Stimulated activated CD4-positive, alpha-beta T cell treated with anti-CD3 and anti-CD28 coated beads, Interleukin-15, amount 100 ng/mL, for 48 hours (primary cell): Measurements from ENCODE around the gene TRPC4AP.
"Not testable (repeated sequence)": the region's sequence is repeated elsewhere in the genome, so short reads cannot be mapped to it uniquely, and the experiment has no call there.

Source experiments
- DNase-seq, 2 donors: peaks; one replicate each; pipeline ENCODE4 v3.0.0-alpha.2; 2020; ENCODE audit warnings: low read depth in 2 of 2

The TRPC4AP gene

DNA sequence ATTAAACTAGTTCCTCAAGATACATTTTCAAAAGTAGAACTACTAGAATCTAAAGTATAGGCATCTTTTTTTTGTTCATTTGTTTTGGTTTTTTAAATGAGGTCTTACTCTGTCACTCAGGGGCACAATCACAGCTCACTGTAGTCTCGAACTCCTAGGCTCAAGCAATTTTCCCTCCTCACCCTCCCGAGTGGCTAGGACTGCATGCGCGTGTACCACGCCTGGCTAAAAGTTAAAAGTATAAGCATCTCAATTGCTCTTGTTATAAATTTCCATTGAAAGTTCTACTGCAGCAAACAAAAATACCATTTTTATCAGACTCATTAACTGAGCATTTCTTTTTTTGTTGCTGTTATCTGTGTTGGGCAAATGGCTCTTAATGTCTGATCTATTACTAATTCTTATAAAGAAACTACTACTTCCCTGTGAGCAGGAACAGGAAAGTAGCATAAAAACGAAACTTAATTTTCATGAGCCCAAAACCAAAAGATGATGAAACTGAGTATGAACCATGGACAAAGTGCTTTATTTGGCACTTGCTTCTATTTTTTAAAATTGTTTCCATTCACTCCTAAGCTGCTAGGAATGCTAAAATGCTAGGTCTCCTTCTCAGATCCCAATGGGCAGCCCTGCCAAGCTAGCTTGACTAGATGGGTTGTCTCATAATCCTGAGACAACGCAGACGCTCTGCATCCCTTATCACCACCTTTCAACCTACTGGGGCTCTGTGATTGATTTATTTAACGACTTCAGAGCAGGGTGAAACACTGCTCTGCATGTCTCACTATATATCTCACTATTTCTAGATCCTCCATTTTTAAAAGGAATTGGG is 36.9 kb downstream of the TRPC4AP start:
- DNase-seq, result no peak

DNA sequence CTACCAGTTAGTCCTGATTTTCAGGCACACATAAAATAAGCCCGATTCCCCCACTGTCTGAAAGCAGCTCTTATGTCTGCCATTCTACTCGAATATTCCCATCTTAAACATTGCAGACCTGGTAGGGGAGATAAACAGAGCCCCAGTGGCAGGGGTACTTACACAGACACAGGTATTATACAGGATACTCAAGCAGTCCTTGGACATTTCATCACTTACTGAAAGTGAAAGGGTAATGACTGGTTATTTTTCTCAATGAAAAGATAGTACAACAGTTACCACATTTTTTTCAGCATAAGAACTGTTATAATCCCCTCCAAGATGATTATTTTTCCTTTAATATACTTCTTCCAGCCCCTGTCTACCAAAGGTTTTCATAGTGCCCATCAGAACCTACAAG is 37.8 kb downstream of the TRPC4AP start:
- DNase-seq, result no peak

DNA sequence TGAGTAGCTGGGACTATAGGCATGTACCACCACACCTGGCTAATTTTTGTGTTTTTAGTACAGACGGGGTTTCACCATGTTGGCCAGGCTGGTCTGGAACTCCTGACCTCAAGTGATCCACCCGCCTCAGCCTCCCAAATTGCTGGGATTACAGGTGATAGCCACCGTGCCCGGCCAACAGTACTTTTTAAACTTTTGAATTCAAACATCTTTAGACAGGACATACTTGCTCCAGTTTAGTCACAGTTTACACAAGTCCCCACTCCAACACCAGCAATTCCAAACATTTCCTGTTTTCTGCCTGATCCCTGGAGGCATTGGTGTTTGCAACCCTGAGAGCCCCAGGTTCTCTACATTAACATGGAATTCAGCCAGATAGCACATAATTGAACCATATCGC is 40.0 kb downstream of the TRPC4AP start:
- DNase-seq, result not testable (repeated sequence)

DNA sequence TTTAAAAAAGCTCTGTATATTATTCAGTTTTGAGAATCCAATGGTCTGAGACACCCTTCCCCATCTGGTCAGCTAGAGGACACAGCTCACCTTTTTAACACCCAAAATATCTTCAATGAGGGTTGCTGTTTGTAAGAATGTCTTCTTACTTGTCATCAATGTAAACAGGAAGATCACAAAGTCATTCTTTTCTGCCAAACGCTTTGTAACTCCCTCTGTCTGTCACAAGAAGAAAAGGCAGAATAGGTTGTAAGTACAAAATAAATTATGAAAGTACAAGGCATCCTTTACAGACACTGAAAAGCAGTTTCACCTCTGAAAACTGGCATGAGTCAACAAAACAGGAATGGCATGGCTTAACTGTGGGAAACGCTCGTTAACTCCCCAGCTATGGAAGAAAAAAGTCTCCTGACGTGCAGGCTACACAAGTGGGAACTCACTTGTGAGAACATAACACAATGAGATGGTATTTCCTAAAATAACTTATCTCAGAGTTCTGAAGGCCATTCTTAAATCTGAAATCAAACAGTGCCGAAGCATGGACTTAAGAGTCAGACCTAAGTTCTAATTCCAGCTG is 42.7 kb downstream of the TRPC4AP start:
- no peak for DNase-seq

DNA sequence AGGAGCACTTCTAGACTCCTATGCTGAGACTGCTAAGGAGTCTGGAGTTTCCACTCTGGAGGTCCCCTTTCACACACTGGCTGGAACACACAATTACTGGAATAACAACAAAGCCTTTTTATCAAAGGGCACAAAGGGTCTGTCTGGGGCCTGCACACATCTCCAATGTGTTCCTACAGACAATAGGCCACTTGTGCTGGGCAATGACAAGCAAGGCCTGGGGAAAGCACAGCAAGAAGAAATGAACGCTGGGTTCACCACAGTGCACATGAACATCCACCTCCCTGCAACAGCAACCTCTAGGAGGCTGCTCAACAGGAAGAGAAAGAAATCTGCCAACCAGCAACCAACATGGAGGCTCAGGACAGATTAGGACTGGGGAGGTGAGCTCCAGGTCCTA is 43.9 kb downstream of the TRPC4AP start:
- DNase-seq, result no peak

DNA sequence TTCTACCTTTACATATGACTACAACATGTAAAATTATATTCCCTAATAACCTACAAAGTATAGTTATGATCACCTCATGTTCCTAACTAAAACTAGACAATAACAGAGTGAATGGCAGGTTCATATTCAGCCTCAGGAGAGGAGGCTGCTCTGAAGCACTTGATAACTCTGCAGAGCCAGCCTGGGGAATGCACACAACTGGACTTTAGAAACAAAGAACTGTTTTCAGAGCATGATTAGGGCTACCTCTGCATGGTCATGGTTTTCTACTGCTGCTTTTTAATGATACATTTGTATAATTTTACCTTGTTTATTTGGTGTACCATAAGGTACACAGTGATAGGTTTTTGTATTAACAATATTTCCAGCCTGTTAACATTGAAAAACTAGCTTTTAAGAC is 50.3 kb downstream of the TRPC4AP start:
- no peak for DNase-seq

DNA sequence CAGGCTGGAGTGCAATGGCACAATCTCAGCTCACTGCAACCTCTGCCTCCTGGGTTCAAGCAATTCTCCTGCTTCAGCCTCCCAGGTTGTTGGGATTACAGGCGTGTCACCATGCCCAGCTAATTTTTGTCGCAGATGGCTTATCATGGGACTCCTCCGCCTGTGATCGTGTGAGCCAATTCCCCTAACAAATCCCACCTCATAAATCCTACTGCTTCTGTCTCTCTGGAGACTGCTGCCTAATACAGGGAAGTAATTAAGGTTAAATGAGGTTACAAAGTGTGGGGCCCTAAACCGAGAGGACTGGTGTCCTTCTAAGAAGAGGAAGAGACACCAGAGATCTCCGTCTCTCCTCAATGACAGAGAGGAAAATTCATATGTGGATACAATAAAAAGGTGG is 52.0 kb downstream of the TRPC4AP start:
- DNase-seq, result no peak

DNA sequence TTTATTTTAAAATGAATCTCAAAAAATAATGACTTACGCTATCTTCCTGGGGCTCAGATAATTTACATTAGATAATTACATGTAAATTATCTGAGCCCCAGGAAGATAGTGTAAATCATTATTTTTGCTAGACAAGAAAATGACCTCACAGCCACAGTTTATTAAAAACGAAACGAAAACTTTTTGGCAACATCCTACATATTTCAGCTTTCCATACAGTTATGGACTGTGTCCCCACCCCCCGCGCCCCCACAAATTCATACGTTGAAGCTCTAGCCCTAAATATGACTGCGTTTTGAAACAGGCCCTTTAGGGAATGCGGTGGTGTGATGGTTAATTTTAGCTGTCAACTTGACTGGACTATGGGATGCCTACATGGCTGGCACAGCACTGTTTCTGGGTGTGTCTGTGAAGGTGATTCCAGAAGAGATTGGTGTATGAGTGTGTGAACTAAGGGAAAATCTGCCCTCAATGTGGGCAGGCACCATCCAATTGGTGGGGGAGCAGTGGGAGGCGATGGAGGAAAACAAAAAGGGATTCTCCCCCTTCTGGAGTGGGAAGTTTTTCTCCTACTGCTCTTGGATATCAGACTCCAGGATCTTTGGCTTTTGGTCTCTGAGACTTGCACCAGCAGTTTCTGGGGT is 52.6 kb downstream of the TRPC4AP start:
- DNase-seq, result no peak

DNA sequence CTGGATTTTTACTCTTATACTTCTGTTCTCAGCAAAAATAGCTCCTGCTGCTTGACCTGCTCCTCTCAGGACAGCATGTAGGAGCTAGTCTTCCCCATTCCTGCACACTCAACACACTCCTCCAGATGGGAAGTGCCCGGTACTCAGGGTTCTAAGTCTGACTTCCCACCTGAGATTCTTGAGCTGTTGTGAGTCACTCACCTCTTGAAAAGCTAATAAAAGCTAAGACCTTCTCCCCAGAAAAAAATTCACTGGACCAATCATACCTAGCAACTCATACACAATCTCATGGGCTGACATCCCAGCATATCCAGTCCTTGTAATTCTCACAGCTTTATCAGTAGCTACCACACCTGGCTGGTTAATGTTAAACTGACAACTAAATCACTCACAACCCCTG is 53.5 kb downstream of the TRPC4AP start:
- no peak for DNase-seq

DNA sequence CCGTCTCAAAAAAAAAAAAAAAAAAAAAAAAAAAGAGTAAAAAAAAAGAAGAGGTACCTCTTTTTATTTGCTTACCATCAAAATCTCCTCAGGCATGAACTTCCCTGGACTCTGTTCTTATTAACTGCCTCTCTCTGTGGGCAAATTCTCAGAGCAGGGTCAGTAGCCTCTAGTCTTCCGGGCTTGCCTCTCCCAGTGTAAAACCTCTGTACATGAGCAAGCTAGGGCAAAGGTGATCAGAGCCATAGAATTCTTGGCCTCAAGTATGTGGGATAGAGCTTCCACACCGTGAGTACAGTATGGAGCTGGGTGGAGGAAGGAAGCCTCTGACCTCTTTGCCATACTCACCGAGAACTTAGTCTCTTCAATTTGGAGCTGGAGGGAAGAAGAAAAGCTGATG is 58.5 kb downstream of the TRPC4AP start:
- no peak for DNase-seq

DNA sequence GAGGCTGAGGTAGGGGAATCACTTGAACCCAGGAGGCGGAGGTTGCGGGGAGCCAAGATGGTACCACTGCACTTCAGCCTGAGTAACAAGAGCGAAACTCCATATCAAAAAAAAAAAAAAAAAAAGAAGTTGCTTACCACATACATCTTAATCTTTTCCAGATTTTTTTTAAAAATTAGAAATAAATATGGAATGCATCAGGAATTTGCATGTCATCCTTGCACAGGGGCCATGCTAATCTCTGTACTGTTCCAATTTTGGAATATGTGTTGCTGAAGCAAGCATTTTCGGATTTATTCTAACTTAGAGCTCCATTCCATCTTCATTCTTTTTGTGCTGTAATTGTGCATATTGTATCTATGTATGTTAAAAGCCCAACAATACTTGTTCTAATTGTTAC is 62.5 kb downstream of the TRPC4AP start:
- no peak for DNase-seq

DNA sequence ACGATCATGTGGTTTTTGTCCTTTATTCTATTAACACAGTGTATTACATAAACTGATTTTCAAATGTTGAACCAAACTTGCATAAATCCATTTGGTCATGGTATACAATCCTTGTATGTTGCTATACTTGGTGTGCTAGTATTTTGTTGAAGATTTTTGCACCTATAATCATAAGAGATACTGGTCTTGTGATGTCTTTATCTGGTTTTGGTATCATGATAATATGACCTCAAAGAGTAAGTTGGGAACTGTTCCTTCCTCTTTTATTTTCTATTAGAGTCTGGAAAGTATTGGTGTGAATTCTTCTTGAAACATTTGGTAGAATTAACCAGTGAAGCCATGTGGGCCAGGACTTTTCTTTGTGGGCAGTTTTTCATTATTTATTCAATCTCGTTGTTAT is 65.3 kb downstream of the TRPC4AP start:
- no peak for DNase-seq

DNA sequence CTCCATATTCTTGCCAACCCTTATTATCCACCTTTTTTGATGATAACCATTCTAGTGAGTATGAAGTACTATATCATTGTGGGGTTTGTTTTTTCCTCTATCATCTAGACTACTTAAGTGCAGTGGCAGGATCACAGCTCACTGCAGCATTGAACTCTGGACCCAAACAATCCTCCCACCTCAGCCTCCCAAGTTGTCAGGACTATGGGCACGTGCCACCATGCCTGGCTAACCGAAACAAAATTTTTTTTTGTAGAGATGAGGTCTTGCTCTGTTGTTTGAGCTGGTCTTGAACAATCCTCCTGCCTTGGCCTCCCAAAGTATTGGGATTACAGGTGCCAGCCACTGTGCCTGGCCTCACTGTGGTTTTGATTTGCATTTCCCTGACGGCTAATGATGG is 67.5 kb downstream of the TRPC4AP start:
- no peak for DNase-seq

DNA sequence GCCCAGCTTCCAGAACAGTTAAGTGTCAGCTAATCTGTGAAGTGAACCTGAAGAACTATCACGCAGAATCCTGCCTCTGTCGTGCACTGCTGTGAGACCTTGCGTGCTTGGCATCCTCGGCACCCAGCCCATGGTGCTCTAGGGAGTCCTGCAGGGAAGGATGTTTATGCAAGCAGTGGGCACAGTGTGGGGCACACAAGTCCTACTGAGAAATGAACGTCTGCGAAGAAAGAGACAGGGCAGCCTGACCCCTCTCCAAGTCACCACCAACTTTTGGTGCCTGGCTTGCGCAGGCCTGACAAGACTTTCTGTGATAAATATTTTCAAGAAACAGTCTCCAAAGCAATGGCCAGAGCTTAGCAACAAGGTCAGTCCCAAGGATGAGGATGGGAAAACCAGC is 69.0 kb downstream of the TRPC4AP start:
- DNase-seq, result no peak

DNA sequence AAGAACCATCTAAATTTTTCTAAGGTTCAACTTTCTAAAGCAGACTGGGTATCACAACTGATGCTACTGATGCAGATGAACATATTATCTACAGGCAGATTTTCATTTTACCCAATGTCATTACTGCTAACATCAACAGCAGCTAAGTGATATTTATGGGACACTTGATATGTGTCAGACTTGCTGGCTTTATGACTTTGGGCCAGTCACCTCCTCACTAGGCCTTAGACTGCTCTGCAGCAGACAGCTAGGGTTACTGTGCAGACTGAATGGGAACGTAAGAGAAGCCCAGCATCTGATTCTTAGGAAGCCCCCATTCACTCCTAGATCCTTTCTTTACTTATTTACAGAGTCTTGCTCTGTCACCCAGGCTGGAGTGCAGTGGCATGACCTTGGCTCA is 70.8 kb downstream of the TRPC4AP start:
- DNase-seq, result no peak

DNA sequence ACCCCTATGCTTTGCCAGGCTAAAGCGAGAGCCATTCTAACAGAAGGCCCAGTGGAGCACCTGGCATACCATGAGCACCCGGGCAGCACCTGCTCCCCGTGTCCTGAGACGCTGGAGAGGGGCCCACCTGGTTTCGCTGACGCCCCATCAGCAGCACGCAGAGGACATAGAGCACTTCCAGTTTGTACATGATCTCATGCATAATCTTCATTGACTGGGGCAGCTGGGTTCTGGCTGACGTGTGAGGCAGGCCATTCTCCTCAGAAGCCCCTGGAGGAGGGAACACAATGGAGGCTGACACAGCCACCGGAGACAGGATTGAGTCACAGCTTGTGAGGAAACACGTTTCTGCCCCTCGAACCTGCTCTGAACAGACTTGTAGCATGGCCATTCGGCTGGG is 71.5 kb downstream of the TRPC4AP start:
- no peak for DNase-seq

DNA sequence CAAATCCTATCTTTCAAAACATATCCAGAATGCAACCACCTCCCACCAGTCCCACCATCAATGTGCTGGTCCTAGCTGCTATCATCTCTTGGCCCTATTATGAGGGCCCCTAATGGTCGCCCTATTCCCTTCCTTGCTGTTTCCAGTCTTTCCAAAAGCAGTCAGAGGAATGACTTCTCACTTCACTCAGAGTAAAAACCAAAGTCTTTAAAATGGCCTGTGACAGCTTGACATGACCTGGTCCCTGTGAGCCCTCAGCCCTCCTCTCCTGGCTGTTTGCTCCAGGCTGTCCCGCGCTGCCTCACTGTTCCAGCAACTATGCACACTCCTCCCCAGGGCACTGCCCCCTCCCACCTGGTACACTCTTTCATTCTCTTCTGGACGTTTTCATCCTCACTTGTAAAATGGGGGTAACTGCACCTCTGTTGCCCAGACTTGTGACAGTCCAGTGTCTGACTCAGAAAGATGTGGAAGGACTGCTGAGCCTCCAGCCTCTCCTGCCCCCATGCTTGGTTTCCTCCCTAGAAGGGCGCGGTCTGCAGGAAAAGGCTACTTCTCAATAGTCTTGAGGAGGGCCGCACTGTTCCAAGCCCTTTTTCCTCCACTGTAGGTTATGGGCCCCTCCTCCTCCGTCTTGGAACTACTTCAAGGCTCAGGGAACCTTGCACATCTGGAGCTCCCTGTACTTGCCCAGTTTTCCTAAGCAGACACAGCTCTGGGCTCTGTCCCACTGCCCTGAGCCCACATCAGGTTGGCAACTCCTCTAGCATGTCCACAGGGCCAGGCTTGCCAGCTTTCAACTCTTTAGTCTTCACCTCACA is 72.3 kb downstream of the TRPC4AP start:
- DNase-seq, result no peak

DNA sequence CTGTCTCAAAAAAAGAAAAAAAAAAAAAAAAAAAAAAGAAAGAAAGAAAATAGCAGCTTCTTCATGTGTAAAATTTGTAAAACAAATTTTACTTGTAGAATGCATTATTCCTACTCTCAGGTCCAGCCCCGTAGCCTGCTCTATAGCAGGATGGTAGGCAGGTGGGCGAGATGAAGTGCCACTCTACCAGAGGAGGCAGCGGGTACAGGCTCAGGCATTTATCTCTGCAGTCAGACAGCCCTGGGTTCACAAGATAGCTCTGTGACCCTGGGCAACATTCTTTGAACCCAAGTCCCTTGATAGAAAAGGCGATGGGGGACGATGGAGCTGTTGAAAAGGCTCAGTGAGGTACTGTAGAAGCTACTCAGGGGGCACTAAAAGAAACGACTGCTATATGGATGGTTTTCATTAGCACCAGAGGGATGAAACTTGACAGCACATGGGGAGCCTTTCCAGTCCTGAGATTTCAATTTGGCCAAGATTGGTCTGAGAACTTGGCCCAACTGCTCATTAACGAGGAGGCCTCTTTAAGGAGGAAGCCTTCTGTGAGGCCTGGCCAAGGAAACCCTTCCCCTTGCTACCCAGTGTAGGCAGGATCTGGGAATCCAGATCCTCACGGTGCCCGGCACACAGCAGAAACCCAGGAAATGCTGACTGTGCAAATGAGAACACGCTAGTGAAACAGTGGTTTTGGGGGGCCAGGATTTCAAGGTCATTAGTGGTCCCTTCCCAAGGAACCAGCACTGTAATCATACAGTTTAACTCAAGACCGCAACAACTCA is 73.8 kb downstream of the TRPC4AP start:
- DNase-seq, result no peak

DNA sequence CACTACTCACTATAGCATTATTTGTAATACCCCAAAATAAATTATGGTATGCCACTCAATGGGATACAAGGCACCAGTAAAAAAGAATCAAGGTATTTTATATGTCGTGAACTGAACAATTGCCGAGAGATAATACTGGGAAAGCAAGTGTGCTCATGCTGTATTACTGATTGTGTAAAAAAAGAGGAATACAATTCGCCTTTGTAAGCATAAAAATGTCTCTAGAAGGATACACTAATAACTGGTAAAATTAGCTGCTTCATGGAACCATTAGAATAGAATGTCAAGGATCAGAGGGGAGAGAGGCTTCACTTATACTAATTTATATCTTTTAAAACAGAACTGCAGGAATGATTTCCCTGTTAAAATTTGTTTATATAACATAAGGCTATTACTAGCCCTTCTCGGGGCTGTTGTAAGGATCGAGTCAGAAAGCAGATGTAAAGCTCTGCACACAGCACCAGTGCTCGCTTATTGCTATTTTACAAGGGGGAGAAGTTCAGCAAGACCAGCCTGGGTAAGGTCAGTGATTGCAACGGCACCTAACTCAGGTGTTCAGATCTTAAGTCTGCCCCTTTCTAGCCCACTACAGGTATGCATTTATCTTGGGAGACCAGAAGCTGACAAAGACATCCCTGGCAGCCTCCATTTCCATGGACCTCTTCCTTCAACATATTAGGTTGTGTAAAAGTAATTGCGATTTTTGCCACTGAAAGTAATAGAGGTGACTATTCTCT is 75.3 kb downstream of the TRPC4AP start:
- DNase-seq, result no peak

DNA sequence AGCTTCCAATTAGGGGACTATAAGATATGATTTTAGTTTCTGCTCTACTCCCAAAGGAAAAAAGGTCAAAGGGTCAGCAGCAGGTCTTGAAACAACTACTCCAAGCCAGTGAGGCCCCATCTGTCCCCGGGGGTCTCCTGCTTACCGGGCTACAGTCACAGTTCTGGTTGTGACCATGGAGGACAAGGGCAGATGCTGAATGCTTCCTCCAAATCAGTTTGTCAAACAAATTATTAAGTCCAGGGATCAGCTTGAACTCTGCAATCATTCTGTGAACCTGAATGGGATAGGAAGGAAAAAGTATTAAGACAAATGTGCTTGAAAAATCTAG is 76.8 kb downstream of the TRPC4AP start:
- DNase-seq, result no peak

DNA sequence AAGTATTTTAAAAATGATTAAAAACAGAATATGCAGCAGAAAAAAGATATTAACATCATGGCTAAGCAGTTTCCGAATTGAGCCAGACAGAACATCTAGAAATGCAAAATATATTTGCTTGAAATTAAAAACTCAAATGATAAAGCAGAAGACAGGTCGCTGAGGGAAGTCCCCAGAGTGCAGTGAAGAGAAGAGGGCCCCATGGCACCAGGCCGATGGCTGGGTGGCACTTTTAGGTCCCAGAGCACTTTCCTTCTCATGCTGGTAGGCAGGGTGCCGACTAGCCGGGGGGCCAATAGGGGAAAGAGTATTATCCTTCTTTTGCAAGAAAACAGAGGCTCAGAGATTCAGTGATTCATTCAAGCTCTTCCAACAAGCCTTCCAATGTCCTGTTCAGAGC is 78.1 kb downstream of the TRPC4AP start:
- no peak for DNase-seq
